GM15510 (cell line): ENCODE results near the gene PRPF40B.

Source experiments
- POLR2A ChIP-seq: IDR thresholded peaks from 3 replicates; pipeline ENCODE4 v1.6.1; 2011; ENCODE audit warnings: borderline replicate concordance; ENCODE audit not compliant: insufficient read length; ENCODE audit errors: extremely low read depth

PRPF40B gene

GRCh38 chr12:49672301-49673217, 49.2 kb downstream of the PRPF40B start:
- TF ChIP-seq POLR2A, result no peak

- no peak for TF ChIP-seq POLR2A
These were observed 50.3 kb downstream of the PRPF40B start for GRCh38 chr12:49673446-49674317.

GRCh38 chr12:49674318-49674981, 51.1 kb downstream of the PRPF40B start:
- no peak for TF ChIP-seq POLR2A

GRCh38 chr12:49675137-49675536, 51.8 kb downstream of the PRPF40B start:
- TF ChIP-seq POLR2A, result no peak

- no peak for TF ChIP-seq POLR2A
These were observed 55.4 kb downstream of the PRPF40B start for GRCh38 chr12:49678711-49679110.

- no peak for TF ChIP-seq POLR2A
These were observed 56.7 kb downstream of the PRPF40B start for GRCh38 chr12:49680075-49680474.

GRCh38 chr12:49683599-49684309, 60.4 kb downstream of the PRPF40B start:
- TF ChIP-seq POLR2A, result no peak

- TF ChIP-seq POLR2A, result no peak
These were observed 61.0 kb downstream of the PRPF40B start for GRCh38 chr12:49684310-49684854.

GRCh38 chr12:49687941-49688340, 64.6 kb downstream of the PRPF40B start:
- TF ChIP-seq POLR2A, result no peak

- no peak for TF ChIP-seq POLR2A
These were observed 65.9 kb downstream of the PRPF40B start for GRCh38 chr12:49689237-49689636.

GRCh38 chr12:49689785-49690184, 66.4 kb downstream of the PRPF40B start:
- TF ChIP-seq POLR2A, result no peak

GRCh38 chr12:49692851-49693250, 69.5 kb downstream of the PRPF40B start:
- TF ChIP-seq POLR2A, result no peak

GRCh38 chr12:49693931-49694444, 70.6 kb downstream of the PRPF40B start:
- no peak for TF ChIP-seq POLR2A
